Body of pancreas (tissue), 4 donors: ENCODE results near the gene GABPA.

Experiments
- POLR2A ChIP-seq, 3 donors: fragments of 450-650 bp; IDR thresholded peaks; one replicate each; pipeline ENCODE4 v1.6.1; 2016; ENCODE audit warnings: antibody characterized with exemption in 3 of 3, mild to moderate bottlenecking in 2 of 3
- TF ChIP-seq, protein P1 (sequence below), 7 experiments: fragments of 450-650 bp in 4 of 7; fragments of 200-600 bp in 3 of 7; sonication (generic) in 3 of 7; IDR thresholded peaks; one replicate each; pipeline ENCODE4 v1.5.1; 2016 to 2019; ENCODE audit warnings: antibody characterized with exemption in 7 of 7

DNA sequence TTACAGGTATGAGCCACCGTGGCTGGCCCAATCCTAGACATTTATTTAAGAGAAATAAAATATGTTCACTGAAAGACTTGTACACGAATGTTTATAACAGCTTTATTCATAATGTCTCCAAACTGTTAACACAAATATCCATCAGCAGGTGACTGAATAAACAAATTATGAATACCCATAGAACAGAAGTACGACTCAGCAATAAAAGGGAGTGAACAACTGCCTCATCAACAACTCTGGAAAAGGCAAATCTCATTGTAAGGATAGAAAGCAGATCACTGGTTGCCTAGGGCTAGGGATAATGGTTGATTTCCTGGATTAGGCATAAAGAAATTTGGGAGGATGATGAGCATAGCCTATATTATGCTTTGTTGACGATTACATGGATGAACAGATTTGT is 41.7 kb downstream of the GABPA start:
- TF ChIP-seq, protein P1, sequence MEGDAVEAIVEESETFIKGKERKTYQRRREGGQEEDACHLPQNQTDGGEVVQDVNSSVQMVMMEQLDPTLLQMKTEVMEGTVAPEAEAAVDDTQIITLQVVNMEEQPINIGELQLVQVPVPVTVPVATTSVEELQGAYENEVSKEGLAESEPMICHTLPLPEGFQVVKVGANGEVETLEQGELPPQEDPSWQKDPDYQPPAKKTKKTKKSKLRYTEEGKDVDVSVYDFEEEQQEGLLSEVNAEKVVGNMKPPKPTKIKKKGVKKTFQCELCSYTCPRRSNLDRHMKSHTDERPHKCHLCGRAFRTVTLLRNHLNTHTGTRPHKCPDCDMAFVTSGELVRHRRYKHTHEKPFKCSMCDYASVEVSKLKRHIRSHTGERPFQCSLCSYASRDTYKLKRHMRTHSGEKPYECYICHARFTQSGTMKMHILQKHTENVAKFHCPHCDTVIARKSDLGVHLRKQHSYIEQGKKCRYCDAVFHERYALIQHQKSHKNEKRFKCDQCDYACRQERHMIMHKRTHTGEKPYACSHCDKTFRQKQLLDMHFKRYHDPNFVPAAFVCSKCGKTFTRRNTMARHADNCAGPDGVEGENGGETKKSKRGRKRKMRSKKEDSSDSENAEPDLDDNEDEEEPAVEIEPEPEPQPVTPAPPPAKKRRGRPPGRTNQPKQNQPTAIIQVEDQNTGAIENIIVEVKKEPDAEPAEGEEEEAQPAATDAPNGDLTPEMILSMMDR (IDR thresholded peaks at IDR 0.05): no peak
- no peak for TF ChIP-seq POLR2A (IDR thresholded peaks at IDR 0.05)
